Endothelial cell of umbilical vein (primary cell): ENCODE measurements around the gene NRXN3. TPM values are rescaled to one million over a fixed set of nuclear protein-coding genes. Genes with fewer than 3 reads are reported as not detected.

Source experiments
- BruUV-seq: library from RNA; stranded (reverse); fragments of 400-500 nt; replicated peaks from 2 replicates; lab custom pipeline; 2021; lab: Mats Ljungman, UMichigan
- CTCF ChIA-PET: fragments of 300-600, 350-600 bp; sonication (Branson Sonifier 250); formaldehyde crosslinking; loops from one replicate; lab custom pipeline; 2021; ENCODE audit warnings: antibody characterized with exemption, inconsistent platforms; lab: Charles Lee
- POLR2A ChIA-PET: fragments of 300-600, 350-600 bp; sonication (Branson Sonifier 250); formaldehyde crosslinking; loops from one replicate; lab custom pipeline; 2021; ENCODE audit warnings: antibody characterized with exemption, inconsistent platforms; lab: Charles Lee
- DNase-seq: peaks from one replicate; pipeline ENCODE4 v3.0.0-alpha.2; 2011; ENCODE audit warnings: low read depth, low spot score
- FAIRE-seq: peaks from 2 replicates; lab custom pipeline; 2011; peaks lifted over from hg19 to GRCh38; lab: Jason Lieb, UNC
- H2AFZ ChIP-seq: 2 replicates; pipeline ENCODE4 v1.6.0; 2012; ENCODE audit warnings: low read depth, low read length, control low read depth, inconsistent platforms
- H3K27ac ChIP-seq: 2 replicates; pipeline ENCODE4 v1.5.1; 2011; ENCODE audit warnings: low read depth, mild to moderate bottlenecking, control low read depth, low read length, moderate library complexity; ENCODE audit not compliant: insufficient read depth
- H3K27me3 ChIP-seq, 2 experiments: 2 replicates each; pipeline versions ENCODE4 v1.6.0 to v1.6.1; 2011; ENCODE audit warnings: low read length in 2 of 2, mixed read lengths in 1 of 2; ENCODE audit not compliant: control insufficient read depth in 2 of 2, insufficient read depth in 2 of 2
- H3K36me3 ChIP-seq, 2 experiments: 2 replicates in 1 of 2; 3 replicates in 1 of 2; pipeline ENCODE4 v1.5.1; 2011; ENCODE audit warnings: low read length in 2 of 2, mild to moderate bottlenecking in 1 of 2, moderate library complexity in 1 of 2; ENCODE audit not compliant: control insufficient read depth in 2 of 2, insufficient read depth in 2 of 2; ENCODE audit errors: extremely low read depth in 1 of 2
- H3K4me1 ChIP-seq: 3 replicates; pipeline ENCODE4 v1.5.1; 2011; ENCODE audit warnings: mild to moderate bottlenecking, low read length; ENCODE audit not compliant: control insufficient read depth, insufficient read depth; ENCODE audit errors: extremely low read depth
- H3K4me2 ChIP-seq: 2 replicates; pipeline ENCODE4 v1.6.1; 2011; ENCODE audit warnings: low read length, control low read depth, mixed read lengths; ENCODE audit not compliant: insufficient read depth
- H3K4me3 ChIP-seq, 3 experiments: fragments of 200-600 bp in 1 of 3; sonication (generic), shearing (Covaris generic) in 1 of 3; replicated peaks in 1 of 3; 2 replicates each; pipeline ENCODE4 v1.5.1; 2011 to 2016; ENCODE audit warnings: control low read depth in 3 of 3, low read length in 3 of 3, mild to moderate bottlenecking in 2 of 3, inconsistent platforms in 1 of 3, low read depth in 1 of 3, moderate library complexity in 1 of 3; ENCODE audit not compliant: insufficient read depth in 1 of 3
- H3K79me2 ChIP-seq: 2 replicates; pipeline ENCODE4 v1.6.0; 2012; ENCODE audit warnings: low read length, inconsistent platforms; ENCODE audit not compliant: control insufficient read depth, insufficient read depth
- H3K9ac ChIP-seq: replicated peaks from 2 replicates; pipeline ENCODE3; 2011; ENCODE audit warnings: low read length, control low read depth; ENCODE audit not compliant: insufficient read depth; ENCODE audit errors: extremely low read depth
- H3K9me1 ChIP-seq: replicated peaks from 3 replicates; pipeline ENCODE4 v1.6.0; 2011; ENCODE audit warnings: mild to moderate bottlenecking, low read length; ENCODE audit not compliant: control insufficient read depth, insufficient read depth; ENCODE audit errors: extremely low read depth
- H3K9me3 ChIP-seq: replicated peaks from 2 replicates; pipeline ENCODE4 v1.5.1; 2012; ENCODE audit warnings: low read length, inconsistent platforms; ENCODE audit not compliant: control insufficient read depth, insufficient read depth
- H4K20me1 ChIP-seq: replicated peaks from 2 replicates; pipeline ENCODE3; 2011; ENCODE audit warnings: mild to moderate bottlenecking, low read length; ENCODE audit not compliant: control insufficient read depth, insufficient read depth; ENCODE audit errors: extremely low read depth
- CTCF ChIP-seq, 2 donors: IDR thresholded peaks; 1 replicate in 1 of 2; 2 replicates in 1 of 2; pipeline ENCODE4 v1.5.1; 2011; ENCODE audit warnings: low read length in 2 of 2, mild to moderate bottlenecking in 2 of 2, moderate library complexity in 2 of 2, control low read depth in 1 of 2, inconsistent platforms in 1 of 2, low read depth in 1 of 2; ENCODE audit not compliant: insufficient read depth in 1 of 2; ENCODE audit errors: extremely low read depth in 1 of 2
- EZH2 ChIP-seq: IDR thresholded peaks from 2 replicates; pipeline ENCODE4 v1.6.1; 2012; ENCODE audit warnings: borderline replicate concordance, low read depth, mild to moderate bottlenecking, moderate library complexity, low read length, inconsistent platforms; ENCODE audit not compliant: severe bottlenecking
- FOS ChIP-seq: IDR thresholded peaks from 2 replicates; pipeline ENCODE4 v1.6.1; 2011; ENCODE audit warnings: mild to moderate bottlenecking, low read length, moderate library complexity, borderline replicate concordance; ENCODE audit not compliant: insufficient read depth
- GATA2 ChIP-seq: IDR thresholded peaks from 2 replicates; pipeline ENCODE4 v1.7.0; 2011; ENCODE audit warnings: low read depth, mild to moderate bottlenecking, moderate library complexity, mixed read lengths, low read length; ENCODE audit not compliant: insufficient read length, insufficient read depth
- JUN ChIP-seq: IDR thresholded peaks from 2 replicates; pipeline ENCODE4 v1.6.1; 2011; ENCODE audit warnings: borderline replicate concordance, low read depth; ENCODE audit not compliant: insufficient read length, insufficient read depth
- MYC ChIP-seq: IDR thresholded peaks from one replicate; pipeline ENCODE4 v1.6.1; 2011; ENCODE audit warnings: mild to moderate bottlenecking, low read depth, low read length
- POLR2A ChIP-seq: IDR thresholded peaks from 2 replicates; pipeline ENCODE4 v1.6.1; 2012; ENCODE audit warnings: low read depth, mild to moderate bottlenecking, control low read depth, low read length
- POLR2AphosphoS5 ChIP-seq: IDR thresholded peaks from 2 replicates; pipeline ENCODE4 v1.6.1; 2012; ENCODE audit warnings: low read depth, mild to moderate bottlenecking, control low read depth, low read length, moderate library complexity; ENCODE audit not compliant: insufficient read depth
- dilution Hi-C: fragments of 300-500 bp; cut with MboI; formaldehyde crosslinking; loops from one replicate; pipeline ENCODE4 v1.15.0; 2019; ENCODE audit warnings: low sequenced_read_pairs; ENCODE audit not compliant: extremely low pct_ligation_motif_present
- intact Hi-C: fragments of 100-400 bp; cut with micrococcal nuclease; formaldehyde crosslinking; loops from one replicate; pipeline ENCODE4 v1.10.0; 2022
- polyA plus RNA-seq, 4 experiments: library from polyadenylated mRNA; depleted of rRNA in 3 of 4; stranded (reverse) in 3 of 4; unstranded in 1 of 4; fragments of >200 nt; gene quantifications; 2 replicates each; pipeline versions ENCODE4 v1.2.1 to v1.2.3, GENCODE V29; 2011 to 2012; ENCODE audit warnings: missing spikeins in 1 of 4
- total RNA-seq: library from RNA; stranded (reverse); gene quantifications from 2 replicates; pipeline ENCODE4 v1.2.3, GENCODE V29; 2021
- TF ChIP-seq, protein P1 (sequence below): IDR thresholded peaks from 2 replicates; pipeline ENCODE4 v1.6.1; 2011; ENCODE audit not compliant: insufficient read depth, insufficient read length

The NRXN3 gene
- total and polyA plus RNA-seq, 2 donors (not counting 3 experiments of a cell fraction or from before 2014, with no cell fraction given): 0.72 to 4.2 TPM

GRCh38 chr14:79376557-79376956 is 1206.4 kb downstream of the NRXN3 start:
- Histone ChIP-seq H3K9me1 (no peaks in the 10 kb centered on the region), H3K4me1 (no peaks in the 10 kb centered on the region), H3K4me2 (no peak overlapping the region), H3K9me3 (no peaks in the 10 kb centered on the region), H3K27me3 (no peaks in the 10 kb centered on the region), H3K27ac (no peak overlapping the region), H3K79me2 (no peaks in the 10 kb centered on the region), H2AFZ (no peak overlapping the region), H4K20me1 (no peaks in the 10 kb centered on the region), H3K9ac (no peak overlapping the region), H3K36me3 (no peaks in the 10 kb centered on the region), H3K4me3 (no peak overlapping the region)
- no peak for TF ChIP-seq GATA2
- no peak for TF ChIP-seq POLR2A
- no peak for TF ChIP-seq EZH2
- TF ChIP-seq POLR2AphosphoS5: no peak
- no peak for TF ChIP-seq CTCF (IDR thresholded peaks at IDR 0.05; ENCODE audit: extremely low read depth in 1 of 2, insufficient read depth in 1 of 2, low read depth in 1 of 2, low read length in 2 of 2)
- TF ChIP-seq, protein P1, sequence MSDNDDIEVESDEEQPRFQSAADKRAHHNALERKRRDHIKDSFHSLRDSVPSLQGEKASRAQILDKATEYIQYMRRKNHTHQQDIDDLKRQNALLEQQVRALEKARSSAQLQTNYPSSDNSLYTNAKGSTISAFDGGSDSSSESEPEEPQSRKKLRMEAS: no peak
- no peak for TF ChIP-seq MYC
- no peak for TF ChIP-seq FOS
- TF ChIP-seq JUN: no peak
- intact Hi-C loops (loop anchor here (10.0 kb wide), 1 partner anchor 412 kb away; no protein-coding TSS in a partner anchor), dilution Hi-C loops (no loop called here)
- ChIA-PET CTCF (interaction anchor here (0.9 to 1.3 kb wide), 3 partner anchors 14 to 27 kb away, joined by 3 read pairs; no protein-coding TSS in a partner anchor), POLR2A (no interaction called here)
- FAIRE-seq: no peak
- no peak for DNase-seq
- BruUV-seq: no TSS peak
